ENCODE results near the gene PRKCD.

The PRKCD gene

DNA sequence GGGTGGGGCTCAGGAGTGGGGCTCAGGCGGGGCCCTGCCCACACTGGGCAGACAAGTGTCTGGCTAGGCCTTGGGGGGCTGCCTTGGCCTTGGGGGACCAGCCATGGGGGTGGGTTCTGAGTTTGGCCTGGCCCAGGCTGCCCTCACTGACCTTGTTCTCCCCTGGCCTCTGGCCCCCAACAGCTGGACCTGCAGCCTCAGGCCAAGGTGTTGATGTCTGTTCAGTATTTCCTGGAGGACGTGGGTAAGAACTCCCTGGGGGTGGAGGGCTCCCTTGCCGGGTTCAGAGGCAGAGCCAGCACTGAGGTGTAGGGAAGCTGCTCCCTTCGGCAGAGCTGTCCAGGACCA lies 20.0 kb downstream of the PRKCD start:
- H3K4me3 ChIP-seq (ENCODE audit: low read depth, low read length): no peak overlapping the region
- TF ChIP-seq, protein P1, sequence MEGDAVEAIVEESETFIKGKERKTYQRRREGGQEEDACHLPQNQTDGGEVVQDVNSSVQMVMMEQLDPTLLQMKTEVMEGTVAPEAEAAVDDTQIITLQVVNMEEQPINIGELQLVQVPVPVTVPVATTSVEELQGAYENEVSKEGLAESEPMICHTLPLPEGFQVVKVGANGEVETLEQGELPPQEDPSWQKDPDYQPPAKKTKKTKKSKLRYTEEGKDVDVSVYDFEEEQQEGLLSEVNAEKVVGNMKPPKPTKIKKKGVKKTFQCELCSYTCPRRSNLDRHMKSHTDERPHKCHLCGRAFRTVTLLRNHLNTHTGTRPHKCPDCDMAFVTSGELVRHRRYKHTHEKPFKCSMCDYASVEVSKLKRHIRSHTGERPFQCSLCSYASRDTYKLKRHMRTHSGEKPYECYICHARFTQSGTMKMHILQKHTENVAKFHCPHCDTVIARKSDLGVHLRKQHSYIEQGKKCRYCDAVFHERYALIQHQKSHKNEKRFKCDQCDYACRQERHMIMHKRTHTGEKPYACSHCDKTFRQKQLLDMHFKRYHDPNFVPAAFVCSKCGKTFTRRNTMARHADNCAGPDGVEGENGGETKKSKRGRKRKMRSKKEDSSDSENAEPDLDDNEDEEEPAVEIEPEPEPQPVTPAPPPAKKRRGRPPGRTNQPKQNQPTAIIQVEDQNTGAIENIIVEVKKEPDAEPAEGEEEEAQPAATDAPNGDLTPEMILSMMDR (IDR thresholded peaks at IDR 0.05; ENCODE audit: low read depth, low read length): no peak

DNA sequence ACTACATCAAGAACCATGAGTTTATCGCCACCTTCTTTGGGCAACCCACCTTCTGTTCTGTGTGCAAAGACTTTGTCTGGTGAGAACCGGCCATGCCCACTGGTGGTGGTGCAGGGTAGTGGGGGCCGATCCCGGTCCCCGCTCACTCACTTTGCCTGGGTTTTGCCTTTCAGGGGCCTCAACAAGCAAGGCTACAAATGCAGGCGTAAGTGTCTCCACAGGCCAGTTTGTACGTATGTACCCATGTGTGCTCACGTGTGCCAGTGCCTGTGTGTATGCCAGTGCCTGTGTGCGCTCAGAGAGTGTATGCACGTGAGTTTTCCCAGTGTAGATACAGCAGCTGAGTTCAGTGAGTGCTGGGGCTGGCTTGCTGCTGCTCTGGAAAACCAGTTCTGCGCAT lies 20.5 kb downstream of the PRKCD start:
- H3K4me3 ChIP-seq (ENCODE audit: low read depth, low read length): no peak overlapping the region
- TF ChIP-seq, protein P1 (IDR thresholded peaks at IDR 0.05; ENCODE audit: low read depth, low read length): no peak

DNA sequence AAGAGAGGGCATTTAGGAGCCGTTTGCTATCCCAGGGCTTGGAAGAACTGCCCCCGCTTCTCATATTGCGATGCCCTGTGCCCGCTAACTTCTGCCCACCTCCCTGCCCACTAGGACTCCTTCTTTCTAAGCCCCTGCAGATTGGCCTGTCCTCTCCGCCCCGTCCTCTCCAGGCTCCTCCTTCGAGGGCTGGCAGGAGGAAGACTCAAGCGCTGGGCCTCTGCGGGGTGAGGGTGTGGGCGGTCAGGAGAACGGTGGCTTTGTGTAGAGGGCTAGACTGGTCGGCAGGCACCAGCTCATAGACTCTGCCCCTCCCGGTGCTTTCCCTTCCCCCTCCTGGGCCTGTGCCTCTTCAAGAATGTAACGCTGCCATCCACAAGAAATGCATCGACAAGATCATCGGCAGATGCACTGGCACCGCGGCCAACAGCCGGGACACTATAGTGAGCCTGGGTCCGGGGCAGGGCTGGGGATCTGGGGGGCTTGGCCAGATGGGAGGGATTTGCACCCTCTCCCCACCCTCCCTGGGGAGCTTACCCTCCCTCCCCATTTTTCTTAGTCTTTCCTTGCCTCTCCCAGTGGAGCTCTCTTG lies 21.9 kb downstream of the PRKCD start:
- TF ChIP-seq, protein P1 (IDR thresholded peaks at IDR 0.05; ENCODE audit: low read depth, low read length): no peak

DNA sequence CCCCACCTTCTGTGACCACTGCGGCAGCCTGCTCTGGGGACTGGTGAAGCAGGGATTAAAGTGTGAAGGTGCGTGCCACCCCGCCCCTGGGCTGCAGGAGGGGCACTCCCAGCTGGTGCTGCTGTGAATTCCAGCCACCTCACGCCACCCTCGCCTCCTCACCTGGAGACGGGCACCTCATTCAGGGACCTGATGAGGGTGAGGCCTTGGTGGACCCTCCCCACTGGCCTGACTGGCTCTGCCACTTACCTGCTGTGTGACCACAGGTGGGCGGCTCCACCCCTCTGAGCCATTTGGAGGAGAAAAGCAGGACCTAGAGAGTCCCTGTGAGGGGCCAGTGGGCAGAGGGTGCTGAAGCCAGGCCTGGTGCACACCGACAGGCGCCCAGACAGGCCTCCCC lies 22.5 kb downstream of the PRKCD start:
- no peak overlapping the region for H3K4me3 ChIP-seq (ENCODE audit: low read depth, low read length)
- TF ChIP-seq, protein P1 (IDR thresholded peaks at IDR 0.05; ENCODE audit: low read depth, low read length): no peak

More for the DNA sequence above, 21.9 kb downstream of the PRKCD start:
- H3K4me3 ChIP-seq (ENCODE audit: low read depth, low read length): no peak overlapping the region

DNA sequence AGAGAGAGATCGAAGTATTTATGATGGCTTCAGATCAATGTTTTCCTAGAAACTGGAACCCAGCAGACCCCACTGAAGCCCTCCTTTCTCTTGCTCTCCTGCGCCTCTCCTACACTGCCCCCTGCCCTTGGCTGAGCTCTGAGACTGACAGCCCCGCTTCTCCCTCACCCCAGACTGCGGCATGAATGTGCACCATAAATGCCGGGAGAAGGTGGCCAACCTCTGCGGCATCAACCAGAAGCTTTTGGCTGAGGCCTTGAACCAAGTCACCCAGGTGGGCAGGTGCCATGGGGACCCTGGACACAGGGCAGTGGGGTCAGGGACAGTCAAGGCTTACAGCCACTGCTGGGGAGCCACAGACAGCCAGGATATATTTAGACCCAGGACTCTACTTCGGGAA lies 23.7 kb downstream of the PRKCD start:
- TF ChIP-seq, protein P1 (IDR thresholded peaks at IDR 0.05; ENCODE audit: low read depth, low read length): no peak
- H3K4me3 ChIP-seq (ENCODE audit: low read depth, low read length): no peak overlapping the region

DNA sequence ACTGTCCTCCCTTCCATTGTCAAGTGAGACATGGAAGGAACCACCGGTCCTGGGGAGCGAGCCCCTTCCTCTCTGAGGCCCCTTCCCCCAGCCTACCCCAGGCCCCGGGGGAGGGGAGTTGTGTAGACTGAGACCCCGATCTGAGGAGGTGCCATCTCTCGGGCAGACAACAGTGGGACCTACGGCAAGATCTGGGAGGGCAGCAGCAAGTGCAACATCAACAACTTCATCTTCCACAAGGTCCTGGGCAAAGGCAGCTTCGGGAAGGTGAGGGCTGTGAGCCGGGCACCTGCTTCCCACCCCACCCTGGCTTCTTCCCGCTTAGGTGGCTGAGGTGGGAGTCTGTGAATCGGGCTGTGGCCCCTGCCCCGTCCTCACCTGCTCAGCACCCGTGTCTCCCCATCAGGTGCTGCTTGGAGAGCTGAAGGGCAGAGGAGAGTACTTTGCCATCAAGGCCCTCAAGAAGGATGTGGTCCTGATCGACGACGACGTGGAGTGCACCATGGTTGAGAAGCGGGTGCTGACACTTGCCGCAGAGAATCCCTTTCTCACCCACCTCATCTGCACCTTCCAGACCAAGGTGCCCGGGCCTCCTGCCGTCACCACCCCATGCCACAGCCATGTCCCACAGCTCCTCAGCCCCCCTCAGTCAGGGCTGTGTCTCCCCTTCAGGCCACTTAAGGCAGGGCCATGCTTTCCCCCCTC lies 24.9 kb downstream of the PRKCD start:
- TF ChIP-seq, protein P1 (IDR thresholded peaks at IDR 0.05; ENCODE audit: low read depth, low read length): no peak
- H3K4me3 ChIP-seq (ENCODE audit: low read depth, low read length): no peak overlapping the region

DNA sequence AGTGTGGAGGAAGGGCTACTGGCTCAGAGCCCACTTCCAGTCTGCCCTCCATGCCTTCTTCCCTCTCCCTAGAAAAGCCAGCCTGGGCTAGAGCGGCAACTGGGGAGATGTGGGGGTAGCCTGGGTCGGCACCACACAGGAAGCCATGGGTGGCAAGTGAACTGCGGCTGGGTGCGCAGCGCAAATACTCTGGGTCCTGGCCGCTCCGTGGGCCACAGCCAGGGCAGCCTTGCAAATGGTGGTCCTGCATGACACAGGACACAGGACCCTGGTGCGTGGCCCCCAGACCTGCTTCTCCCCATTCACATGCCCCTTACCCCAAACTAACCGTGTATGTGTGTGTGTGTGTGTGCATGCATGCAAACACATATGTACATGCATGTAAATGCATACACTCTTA lies 25.7 kb downstream of the PRKCD start:
- TF ChIP-seq, protein P1 (IDR thresholded peaks at IDR 0.05; ENCODE audit: low read depth, low read length): no peak
- no peak overlapping the region for H3K4me3 ChIP-seq (ENCODE audit: low read depth, low read length)

Measured in WI38 (cell line).